GM21825 (cell line): ENCODE measurements around the gene PLEKHG5.
"Not testable (repeated sequence)": the region's sequence is repeated elsewhere in the genome, so short reads cannot be mapped to it uniquely, and the experiment has no call there.

ENCODE experiments used
- ATAC-seq: cut with Tn5 transposase; IDR thresholded peaks from one replicate; pipeline ENCODE4 v1.9.1; 2021; ENCODE audit warnings: mild to moderate bottlenecking, moderate library complexity; ENCODE audit not compliant: unreplicated experiment

PLEKHG5 gene

DNA sequence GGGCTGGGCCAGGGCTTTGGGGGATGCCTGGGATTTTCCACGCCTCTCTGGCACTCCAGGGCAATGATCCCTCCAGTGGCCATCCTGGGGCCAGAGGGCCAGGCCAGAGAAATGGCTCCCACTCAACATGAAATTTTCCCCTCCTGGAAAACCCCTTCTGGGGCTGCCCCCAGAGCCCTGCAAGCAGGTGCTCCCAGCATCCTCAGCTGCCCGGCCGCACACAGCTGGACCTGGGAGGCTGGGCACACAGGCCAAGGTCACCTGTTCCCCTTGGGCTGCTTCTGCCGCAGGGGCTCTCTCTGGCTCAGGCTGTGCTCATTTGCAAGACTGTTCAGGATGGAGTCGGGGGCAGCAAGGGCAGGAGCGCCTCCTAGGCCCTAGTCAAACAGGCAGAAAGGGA lies 63.0 kb downstream of the PLEKHG5 start:
- not testable (repeated sequence) for ATAC-seq

DNA sequence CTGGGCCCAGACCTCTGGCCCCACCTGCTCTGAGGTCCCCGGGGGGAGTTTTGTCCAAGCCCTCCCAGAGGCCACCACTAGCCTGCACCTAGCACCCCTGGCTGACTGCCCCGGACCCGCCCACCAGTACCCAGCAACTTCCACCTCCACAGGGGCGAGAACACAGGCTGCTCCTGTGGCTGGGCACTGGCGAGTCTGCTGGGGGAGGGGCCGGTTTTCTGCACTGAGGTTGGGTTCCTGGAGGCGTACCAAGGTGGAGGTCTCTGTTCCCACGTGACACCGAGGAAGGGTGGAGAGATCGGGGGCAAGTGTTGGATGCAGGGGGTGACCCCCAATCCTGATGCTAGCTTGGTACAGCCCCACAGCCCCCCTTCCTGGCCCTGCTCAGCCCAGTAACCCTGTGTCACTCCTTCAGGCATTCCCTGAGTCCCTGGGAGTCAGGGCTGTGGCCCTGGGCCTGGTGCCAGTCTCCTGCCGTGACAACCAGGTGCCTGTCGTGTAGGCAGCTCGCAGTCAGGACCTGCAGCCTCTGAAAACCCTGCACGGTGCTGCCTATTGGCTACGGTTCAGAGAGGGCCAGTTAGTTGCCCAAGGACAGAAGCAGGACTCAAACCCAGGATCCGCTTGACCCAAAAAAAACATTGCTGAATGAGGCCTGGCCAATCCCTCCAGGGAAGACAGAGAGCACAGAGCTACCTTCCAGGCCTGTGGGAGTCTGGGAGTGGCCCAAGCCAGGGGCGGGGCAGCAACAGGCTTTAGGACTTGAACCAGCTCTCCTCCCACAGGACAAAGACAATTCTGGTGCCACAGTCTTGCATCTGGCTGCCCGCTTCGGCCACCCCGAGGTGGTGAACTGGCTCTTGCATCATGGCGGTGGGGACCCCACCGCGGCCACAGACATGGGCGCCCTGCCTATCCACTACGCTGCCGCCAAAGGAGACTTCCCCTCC lies 63.8 kb downstream of the PLEKHG5 start:
- no peak for ATAC-seq

DNA sequence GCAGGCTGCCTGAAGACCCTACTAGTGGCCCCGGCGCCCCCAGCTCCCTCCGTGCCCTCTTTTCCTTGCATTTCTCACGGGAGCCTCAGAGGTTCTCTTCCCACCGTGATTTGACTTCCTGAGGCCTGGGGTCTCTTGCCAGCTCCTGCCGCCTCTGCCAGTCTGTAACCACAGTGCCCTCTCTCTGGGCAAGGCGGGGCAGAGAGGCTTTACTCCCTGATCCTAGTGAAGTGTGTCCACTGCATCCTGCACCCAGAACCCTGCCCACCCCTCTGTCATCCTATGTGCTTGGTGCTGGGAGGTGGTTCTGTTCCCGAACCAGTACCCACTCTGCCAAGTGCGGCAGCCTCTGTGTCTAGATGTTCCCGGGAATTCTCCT lies 64.5 kb downstream of the PLEKHG5 start:
- ATAC-seq, result no peak

DNA sequence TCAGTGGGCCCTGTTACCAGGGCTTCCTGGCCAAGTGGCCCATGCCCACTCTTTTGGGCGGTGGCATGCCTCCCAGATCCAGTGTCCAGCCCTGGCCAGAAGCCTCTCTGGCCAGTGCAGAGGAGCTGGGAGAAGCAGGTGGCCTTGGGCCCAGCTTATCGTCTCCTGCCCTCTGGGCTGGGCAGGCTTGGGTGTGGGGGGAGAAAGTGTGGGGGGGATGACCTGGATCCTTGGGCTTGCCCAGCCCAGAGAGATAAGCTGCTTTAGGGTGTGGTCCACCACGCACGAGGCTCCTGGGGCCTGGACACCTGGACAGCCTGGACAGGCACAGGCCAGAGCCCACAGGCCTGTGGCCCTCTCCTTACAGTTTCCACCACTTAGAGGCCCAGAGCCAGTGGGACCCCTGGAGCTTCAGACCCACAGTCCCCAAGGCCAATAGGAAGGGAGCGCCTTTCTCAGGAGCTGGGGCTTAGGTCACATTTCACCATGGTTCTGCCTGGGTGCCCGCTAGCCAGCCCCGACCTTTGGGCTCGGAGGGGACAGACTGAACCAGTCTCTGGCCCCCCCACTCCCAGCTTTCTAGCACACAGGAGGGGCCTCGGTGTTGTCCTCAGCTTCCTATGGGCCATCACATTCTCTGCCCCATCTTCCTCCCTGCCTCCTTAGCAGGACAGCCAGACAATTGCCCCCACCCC lies 65.0 kb downstream of the PLEKHG5 start:
- ATAC-seq, result no peak

DNA sequence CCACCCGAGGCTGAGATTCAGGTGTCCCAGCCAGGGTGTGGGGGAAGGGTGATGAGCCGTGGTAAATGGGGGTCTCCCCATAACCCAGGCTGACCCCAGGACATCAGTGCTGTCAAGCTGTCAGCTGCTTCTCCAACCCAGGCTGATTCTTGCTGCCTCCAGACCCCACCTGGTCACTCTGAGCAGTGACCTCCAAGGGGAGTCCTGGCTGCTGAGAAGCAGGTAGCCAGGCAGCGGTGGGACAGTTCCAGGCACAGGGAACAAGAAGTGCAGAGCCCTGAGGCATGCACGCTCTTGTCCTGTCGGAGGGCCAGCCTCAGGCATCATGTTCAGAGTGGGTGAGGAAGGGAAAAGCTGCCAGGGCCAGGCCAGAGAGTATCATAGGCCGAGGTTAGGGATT lies 65.8 kb downstream of the PLEKHG5 start:
- no peak for ATAC-seq

DNA sequence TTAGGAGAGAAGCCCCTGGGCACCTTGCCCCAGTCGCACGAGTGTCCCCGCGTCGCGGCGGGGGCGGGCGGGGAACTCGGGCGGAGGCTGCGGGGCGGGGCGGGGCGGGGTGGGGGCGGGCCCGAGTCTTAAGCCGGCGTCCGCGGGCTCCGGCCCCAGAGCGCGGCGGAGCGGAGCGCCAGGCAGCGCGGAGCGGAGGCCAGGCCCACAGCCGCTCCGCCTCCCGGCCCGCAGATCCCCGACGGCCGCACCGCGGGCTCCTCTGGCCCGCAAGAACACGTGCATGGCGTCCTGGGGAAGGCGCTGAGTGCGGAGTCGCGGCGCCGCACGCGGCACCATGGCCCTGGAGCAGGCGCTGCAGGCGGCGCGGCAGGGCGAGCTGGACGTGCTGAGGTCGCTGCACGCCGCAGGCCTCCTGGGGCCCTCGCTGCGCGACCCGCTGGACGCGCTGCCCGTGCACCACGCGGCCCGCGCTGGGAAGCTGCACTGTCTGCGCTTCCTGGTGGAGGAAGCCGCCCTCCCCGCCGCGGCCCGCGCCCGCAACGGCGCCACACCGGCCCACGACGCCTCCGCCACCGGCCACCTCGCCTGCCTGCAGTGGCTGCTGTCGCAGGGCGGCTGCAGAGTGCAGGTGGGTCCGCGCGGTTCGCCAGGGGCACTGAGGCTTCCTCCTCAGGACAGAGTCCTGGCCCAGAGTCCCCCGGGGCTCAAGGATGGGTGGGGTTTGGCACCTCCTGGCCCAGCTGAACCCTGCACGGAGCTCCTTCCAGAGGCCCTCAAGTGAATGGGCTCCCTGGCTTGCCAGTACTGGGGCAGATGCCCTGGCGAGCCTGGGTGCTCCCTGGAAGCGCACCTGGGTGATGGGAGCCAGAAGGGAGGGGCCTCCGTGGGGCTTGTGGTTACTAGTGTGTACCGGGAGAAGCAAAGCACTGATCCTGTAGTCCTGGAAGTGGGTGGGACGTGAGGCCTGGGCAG lies 66.6 kb downstream of the PLEKHG5 start, which contains the start of gene ESPN:
Gene ESPN, plus strand, starts transcription at position 158 of the 975 bp plus-strand sequence. Its CDS starts 180 bp downstream, at position 338.
- ATAC-seq, result no peak

DNA sequence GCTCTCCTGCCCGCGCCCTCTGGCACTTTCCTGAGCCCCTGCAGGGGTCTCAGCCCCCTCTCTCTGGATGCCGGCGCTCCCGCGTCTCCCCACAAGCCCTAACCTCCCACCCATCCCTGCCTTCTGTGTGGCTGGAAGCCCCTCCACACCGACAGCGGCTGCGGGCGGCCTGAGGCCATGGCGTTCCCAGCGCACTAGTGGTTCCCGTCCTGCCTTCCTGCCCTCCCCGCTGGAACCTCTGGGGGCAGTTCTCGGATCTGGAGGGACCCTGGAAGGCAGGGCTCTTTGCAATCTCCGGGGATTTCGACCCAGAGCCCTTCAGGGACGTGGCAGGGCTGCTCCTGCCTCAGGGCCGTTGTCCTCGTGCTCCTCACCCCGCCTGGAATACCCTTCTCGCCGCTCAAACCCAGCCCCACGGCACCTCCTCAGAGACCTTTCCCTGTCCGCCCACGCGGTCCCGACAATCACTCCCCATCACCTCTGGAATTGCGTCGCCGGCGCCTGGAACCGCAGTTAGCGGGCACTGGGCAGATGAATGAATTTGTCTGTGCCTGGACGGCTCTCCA lies 67.4 kb downstream of the PLEKHG5 start:
- no peak for ATAC-seq

DNA sequence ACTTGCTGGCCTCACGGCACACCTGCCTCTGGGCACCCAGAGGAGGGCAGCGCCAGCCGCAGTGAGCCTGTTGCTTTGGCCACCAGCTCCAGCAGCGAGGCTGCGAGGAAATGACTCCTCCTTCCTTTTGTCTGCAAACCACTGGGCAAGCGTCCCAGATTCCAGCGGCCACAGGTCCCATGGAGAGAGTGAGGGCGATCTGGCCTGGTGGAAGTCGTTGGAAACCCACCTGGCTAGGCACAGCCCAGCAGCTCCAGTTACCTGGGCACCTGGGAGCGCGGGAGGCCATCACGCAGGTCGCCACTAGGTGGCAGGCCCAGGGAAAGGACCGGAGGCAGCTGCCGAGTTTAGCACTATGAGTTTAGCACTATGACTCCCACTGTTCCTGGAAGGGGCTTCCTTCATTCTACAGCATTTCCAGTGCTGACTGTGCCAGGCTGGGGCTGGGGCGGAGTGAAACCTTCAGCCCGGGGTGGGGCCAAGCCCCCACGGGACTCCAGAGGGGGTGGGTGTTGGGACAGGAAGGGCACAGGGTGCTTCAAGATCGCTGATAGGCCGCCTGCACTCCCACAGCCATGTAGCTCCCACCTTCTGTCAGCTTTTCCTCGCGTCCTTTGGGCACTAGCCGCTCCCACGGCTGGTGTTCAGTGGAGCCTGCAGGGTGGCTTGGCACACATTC lies 68.0 kb downstream of the PLEKHG5 start:
- ATAC-seq, result no peak

DNA sequence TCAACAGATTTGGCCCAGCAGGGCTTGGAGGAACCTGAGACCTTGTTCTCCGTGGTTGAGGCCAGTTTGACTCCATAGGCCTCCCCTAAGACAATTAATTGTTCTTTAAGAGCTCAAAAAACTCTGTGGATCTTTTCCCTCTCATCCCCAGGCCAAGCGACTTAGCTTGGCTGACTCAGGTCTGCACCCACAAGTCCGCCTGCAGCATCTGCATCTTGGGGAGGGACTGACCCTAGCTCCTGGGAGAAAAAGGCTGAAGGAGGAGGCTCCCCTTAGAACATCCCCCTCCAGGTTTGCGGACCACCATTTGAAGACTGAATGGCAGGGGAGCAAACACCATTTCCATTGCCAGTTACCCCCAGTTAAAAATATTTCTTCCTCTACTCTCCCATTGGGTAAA lies 70.2 kb downstream of the PLEKHG5 start:
- ATAC-seq, result no peak

DNA sequence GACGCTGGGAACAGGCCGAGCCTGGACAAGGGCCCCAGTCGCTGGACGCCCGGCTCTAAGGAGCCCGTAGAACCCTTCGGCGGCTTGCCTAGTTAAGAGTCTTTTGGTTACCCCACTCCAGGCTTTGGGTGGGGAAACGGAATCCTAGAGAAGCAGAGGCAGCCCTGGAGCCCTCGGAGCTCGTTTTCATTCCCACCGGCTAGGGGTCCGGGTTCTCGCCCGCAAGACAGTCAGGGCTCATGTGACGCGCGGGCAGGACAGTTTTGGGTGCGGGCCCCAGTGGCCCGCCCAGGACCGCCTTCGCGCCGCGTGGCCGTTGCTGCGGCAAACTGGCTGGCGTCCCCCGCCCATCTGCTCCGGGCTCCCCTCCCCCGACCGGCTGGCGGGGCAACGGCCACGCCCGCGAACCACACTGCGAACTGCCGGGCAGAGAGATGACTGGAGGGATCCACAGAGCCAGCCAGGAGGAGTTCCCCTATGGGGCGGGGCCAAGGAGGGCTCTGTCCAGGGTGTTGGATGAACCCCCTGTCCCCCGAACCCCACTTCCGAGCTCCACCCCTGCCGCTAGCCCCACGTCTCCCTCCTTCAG lies 70.9 kb downstream of the PLEKHG5 start:
- no peak for ATAC-seq

DNA sequence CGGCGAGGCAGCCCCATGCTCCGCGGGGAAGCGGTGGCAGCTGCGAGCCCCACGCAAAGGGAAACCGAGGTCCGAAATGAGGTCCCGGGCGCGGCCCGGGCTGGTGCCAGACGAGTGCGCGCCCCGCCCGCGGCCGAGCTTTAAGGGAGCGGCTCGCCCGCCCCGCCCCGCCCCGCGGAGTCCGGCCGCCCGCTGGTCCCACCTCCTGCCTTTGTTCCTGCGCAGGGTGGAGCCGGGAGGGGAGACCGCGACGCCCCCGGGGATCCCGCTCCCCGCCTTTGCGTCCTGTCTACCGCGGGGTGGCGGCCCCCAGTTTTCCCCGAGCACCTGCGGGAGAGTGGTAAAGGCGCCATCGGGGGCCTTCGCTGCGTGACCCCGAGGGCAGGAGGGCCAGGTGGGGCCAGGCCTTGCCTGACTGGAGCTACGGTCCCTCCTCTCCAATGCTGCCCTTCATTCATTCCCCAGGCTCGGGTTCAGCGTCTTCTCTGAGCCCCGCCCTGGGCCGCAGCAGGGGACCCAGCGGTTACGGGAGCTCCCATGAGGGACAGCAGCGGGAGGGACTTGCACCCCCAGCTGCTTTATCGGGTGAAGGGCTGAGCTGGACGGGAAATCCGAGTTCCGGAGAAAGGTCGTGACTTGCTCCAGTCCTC lies 71.5 kb downstream of the PLEKHG5 start, which contains the start of gene HES2:
Gene HES2, minus strand, starts transcription at position 116 of the 650 bp plus-strand sequence. Its CDS starts 99 bp downstream, at position 17.
- no peak for ATAC-seq

DNA sequence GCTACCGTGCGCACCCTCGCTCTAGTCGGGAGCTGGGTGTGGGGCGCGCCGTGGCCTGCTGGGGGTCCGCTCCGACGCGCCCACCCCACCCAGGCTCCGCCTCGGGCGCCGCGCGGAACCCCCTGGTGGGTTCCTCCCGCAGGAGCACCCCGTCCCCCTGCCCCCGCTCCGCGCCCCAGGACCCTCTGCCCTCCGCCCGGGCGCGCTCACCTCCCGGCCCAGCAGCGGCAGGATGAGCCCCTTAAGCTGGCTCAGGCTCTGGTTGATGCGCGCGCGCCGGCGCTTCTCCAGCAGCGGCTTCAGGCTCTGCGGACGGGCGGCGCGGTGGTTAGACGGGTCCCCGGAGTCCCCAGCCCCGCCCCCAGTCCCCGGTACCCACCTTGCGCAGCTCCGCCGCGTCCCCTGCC lies 72.1 kb downstream of the PLEKHG5 start:
- ATAC-seq, result no peak

DNA sequence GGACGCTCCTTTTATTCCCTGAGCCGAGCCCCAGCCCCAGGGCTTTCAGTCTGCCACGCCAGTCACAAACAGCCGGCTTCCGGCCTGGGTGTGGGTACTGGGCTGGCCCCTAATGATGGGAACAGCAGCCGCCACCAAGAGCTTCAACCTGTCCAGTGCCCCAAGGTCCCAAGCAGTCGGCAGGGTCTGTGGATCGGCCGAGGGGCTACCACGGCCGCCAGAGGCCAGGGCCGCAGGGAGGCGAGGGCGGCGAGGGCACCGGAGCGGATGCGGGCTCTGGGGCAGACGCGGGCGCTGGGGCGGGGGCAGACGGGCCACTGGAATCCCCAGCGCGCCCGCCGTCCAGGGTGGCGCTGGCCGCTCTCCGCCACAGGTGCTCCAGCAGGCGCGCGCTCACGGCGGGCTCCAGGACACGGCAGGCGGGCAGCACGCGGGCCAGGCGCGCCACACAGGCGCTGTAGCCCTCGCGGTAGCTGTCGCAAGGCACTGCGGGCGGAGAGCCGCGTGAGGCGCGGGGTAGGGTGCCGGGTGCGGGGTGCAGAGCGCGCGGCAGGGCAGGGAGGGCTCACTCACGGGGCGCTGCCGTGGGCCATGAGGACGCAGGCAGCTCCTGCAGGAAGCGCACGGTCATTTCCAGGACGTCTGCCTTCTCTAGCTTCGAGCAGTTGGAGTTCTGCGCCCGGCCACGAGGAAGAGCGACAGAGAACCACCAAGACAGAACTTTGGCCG lies 72.6 kb downstream of the PLEKHG5 start:
- ATAC-seq, result no peak

DNA sequence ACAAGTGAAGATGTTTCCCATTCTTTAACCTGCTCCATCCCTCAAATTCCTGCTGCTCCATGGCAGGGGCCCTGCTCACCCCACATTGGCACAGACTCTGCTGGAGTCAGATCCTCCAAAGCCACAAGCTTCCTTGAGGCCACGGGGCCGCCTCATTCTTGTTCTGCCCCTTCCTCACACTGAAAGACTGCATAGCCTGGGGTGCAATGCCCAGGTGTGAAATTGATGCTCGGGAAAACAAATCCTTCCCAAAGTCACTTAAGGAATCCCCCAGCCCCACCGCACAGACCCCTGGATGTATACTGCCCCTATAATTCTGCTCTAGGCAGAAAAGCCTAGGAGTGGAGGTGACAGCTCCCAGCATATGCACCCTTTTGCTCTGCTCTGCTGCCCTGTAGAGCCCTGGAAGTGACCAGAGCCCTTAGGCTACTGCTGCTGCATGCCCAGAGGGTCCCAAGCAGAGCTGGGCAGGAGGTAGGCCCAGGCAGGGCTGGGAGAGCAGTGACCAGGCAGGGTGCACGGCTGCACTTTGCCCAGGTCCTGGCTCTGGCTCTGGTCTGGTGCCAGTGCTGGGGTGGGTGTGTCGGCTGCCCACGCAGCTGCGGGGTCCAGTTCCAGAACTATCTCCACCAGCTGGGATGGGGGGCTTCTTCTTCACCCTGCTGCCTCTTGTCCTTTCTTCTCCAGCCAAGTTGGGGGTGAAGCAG lies 73.4 kb downstream of the PLEKHG5 start:
- no peak for ATAC-seq
